ENCODE data around the gene GRID1. TPM values are rescaled to one million over a fixed set of nuclear protein-coding genes. Genes with fewer than 3 reads are reported as not detected.

The GRID1 gene
- polyA plus RNA-seq, 1 of the 3 experiments (the other 2 are of a cell fraction): 0.13 TPM

- no peaks in the 10 kb centered on the region for H3K9me2 ChIP-seq
- no peaks in the 10 kb centered on the region for H3K27me3 ChIP-seq (ENCODE audit: insufficient read depth)
- peaks cover 0 to 4% of the 10 kb centered on the region in 2 experiments; a peak in 1 of 4 replicates for H3K4me1 ChIP-seq (ENCODE audit: control insufficient read depth in 1 of 2, insufficient read depth in 2 of 2, low read depth in 1 of 2, low read length in 1 of 2)
- H3K4me3 ChIP-seq (ENCODE audit: low read depth in 2 of 2, low read length in 1 of 2): no peak overlapping the region
- no peaks in the 10 kb centered on the region for H3K36me3 ChIP-seq (replicated peaks in 1 of 2; ENCODE audit: control insufficient read depth in 1 of 2, insufficient read depth in 2 of 2, low read length in 1 of 2)
- WGBS (ENCODE audit: low lambda C conversion rate): 24% methylated on average over 9 of the region's 9 CpGs
- no peak overlapping the region for H2AFZ ChIP-seq (ENCODE audit: low read depth)
- no peaks in the 10 kb centered on the region for H3K79me2 ChIP-seq (ENCODE audit: insufficient read depth)
- no peaks in the 10 kb centered on the region for H3K9me3 ChIP-seq
- no peak for TF ChIP-seq FOXM1 (IDR thresholded peaks at IDR 0.05; ENCODE audit: low read depth)
- no peak for TF ChIP-seq RAD21 (IDR thresholded peaks at IDR 0.05; ENCODE audit: low read length)
- no peak for TF ChIP-seq PBX3 (IDR thresholded peaks at IDR 0.05)
- TF ChIP-seq SMC3 (IDR thresholded peaks at IDR 0.05; ENCODE audit: low read depth, low read length): no peak
- TF ChIP-seq GABPA (IDR thresholded peaks at IDR 0.05; ENCODE audit: low read depth): no peak
- TF ChIP-seq MEF2A (IDR thresholded peaks at IDR 0.05; ENCODE audit: borderline replicate concordance, low read depth): no peak
- TF ChIP-seq ELF1 (IDR thresholded peaks at IDR 0.05): no peak
- TF ChIP-seq CTCF (IDR thresholded peaks at IDR 0.05): no peak
- TF ChIP-seq NFIC (IDR thresholded peaks at IDR 0.05; ENCODE audit: borderline replicate concordance): no peak
- TF ChIP-seq RCOR1 (IDR thresholded peaks at IDR 0.05; ENCODE audit: low read length): no peak
- no peak for TF ChIP-seq REST (IDR thresholded peaks at IDR 0.05; ENCODE audit: low read depth, low read length)
- no peak for TF ChIP-seq TEAD4 (IDR thresholded peaks at IDR 0.05; ENCODE audit: borderline replicate concordance, insufficient read depth)
- TF ChIP-seq JUND (IDR thresholded peaks at IDR 0.05): no peak
- no peak for TF ChIP-seq EZH2phosphoT487 (IDR thresholded peaks at IDR 0.05; ENCODE audit: borderline replicate concordance, low read depth)
- no peak for TF ChIP-seq YY1 (IDR thresholded peaks at IDR 0.05; ENCODE audit: low read depth)
- TF ChIP-seq GATA2 (CRISPR knock-in tag; IDR thresholded peaks at IDR 0.05): no peak
- DNase-seq: no peak
- H3F3A ChIP-seq (replicated peaks; ENCODE audit: insufficient read depth): no peaks in the 10 kb centered on the region
- H3K9ac ChIP-seq: no peak overlapping the region
- no peak overlapping the region for H3K4me2 ChIP-seq
- CTCF ChIA-PET: interaction anchor here (1.6 kb wide), 1 partner anchor 10 kb away, joined by 3 read pairs; no protein-coding TSS in a partner anchor
- no peaks in the 10 kb centered on the region for H4K20me1 ChIP-seq (ENCODE audit: insufficient read depth)
- H3K27ac ChIP-seq (ENCODE audit: low read depth in 2 of 2, low read length in 1 of 2): no peak overlapping the region
- POLR2A ChIA-PET: no interaction called here
These were observed 68.0 kb downstream of the GRID1 start for GRCh38 chr10:86298501-86299001.
